ENCODE data around the gene CHSY1. TPM values are rescaled to one million over a fixed set of nuclear protein-coding genes. Genes with fewer than 3 reads are reported as not detected.

CHSY1 gene
- total and polyA plus RNA-seq, 2 of the 4 experiments (the other 2 are of a cell fraction) = 40.9 to 53.2 TPM

DNA sequence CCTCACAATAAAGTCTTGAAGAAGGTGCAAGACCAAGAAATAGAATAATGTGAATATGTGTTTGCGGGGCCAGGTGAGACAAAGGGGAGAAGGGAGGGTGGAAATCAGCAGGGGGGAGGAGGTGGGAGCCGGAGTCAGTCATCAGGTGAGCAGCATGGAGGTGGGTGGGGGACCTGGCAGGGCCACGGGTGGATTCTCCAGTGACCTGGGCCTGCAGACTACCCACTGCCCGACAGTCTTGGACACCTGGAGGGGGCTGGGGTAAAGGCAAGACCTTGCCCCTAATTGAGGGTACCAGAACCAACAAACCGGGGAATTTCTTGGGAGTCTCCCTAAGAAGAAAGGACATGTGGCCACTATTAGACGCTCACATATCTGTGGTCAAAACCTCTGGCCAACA, 95.8 kb downstream of the CHSY1 start:
- H3K9me3 ChIP-seq (ENCODE audit: control insufficient read depth, insufficient read depth, low read length) = no peaks in the 10 kb centered on the region
- no TSS peak for BruUV-seq (replicated peaks)
- dilution Hi-C loops (cut with HindIII; ENCODE audit: low sequenced_read_pairs, unreplicated experiment) = no loop called here
- ChIA-PET POLR2A (ENCODE audit: unreplicated experiment) (no interaction called here), CTCF (interaction anchor here (0.6 kb wide), 1 partner anchor 33 kb away, joined by 4 read pairs; no protein-coding TSS in a partner anchor)
- H4K5ac ChIP-seq (ENCODE audit: low read depth, low read length) = no peak overlapping the region
- H3K4me3 ChIP-seq (ENCODE audit: insufficient read depth, low read depth, low read length) = no peak overlapping the region
- no peak overlapping the region for H4K91ac ChIP-seq (ENCODE audit: insufficient read depth, low read depth, low read length)
- no peak overlapping the region for H3K27ac ChIP-seq (ENCODE audit: insufficient read depth, low read length)
- H3K9me1 ChIP-seq (ENCODE audit: insufficient read depth, low read length) = peaks cover 13% of the 10 kb centered on the region; the same call in 1 of the 2 replicates
- H2AFZ ChIP-seq (replicated peaks; ENCODE audit: low read length, poor library complexity) = no peak overlapping the region
- H3K4me1 ChIP-seq (ENCODE audit: control insufficient read depth, insufficient read depth, low read length) = peaks cover 5% of the 10 kb centered on the region
- no peak overlapping the region for H3K14ac ChIP-seq (replicated peaks; ENCODE audit: low read depth, low read length)
- in situ Hi-C loops (cut with MboI; ENCODE audit: low sequenced_read_pairs) = no loop called here
- H2BK20ac ChIP-seq (ENCODE audit: low read depth, low read length) = no peak overlapping the region
- H3K56ac ChIP-seq (ENCODE audit: extremely low read depth, insufficient read depth, low read length) = no peak overlapping the region
- H3K79me1 ChIP-seq (ENCODE audit: low read depth in 1 of 2, low read length in 2 of 2) = no peaks in the 10 kb centered on the region
- no peak overlapping the region for H2BK120ac ChIP-seq (ENCODE audit: low read depth, low read length)
- H2AK9ac ChIP-seq (replicated peaks; ENCODE audit: low read depth, low read length, poor library complexity) = no peak overlapping the region
- no peaks in the 10 kb centered on the region for H3K36me3 ChIP-seq (ENCODE audit: control insufficient read depth, insufficient read depth, low read length)
- H4K8ac ChIP-seq (ENCODE audit: low read depth in 2 of 2, low read length in 2 of 2) = no peak overlapping the region
- 95% methylated on average over 4 of the region's 6 CpGs; no CpG with 5 or more reads in 1 of the 2 experiments for WGBS, 2 experiments (ENCODE audit: extremely low coverage in 2 of 2, insufficient read length in 1 of 2)
- H3K4ac ChIP-seq (ENCODE audit: low read depth, low read length) = no peak overlapping the region
- H2AK5ac ChIP-seq (ENCODE audit: low read depth, low read length) = no peak overlapping the region; the same call in 1 of the 2 replicates
- H3K27me3 ChIP-seq (ENCODE audit: control insufficient read depth, insufficient read depth, low read length) = no peaks in the 10 kb centered on the region
- H2BK5ac ChIP-seq (ENCODE audit: low read depth, low read length, poor library complexity, severe bottlenecking) = no peak overlapping the region
- intact Hi-C loops (cut with micrococcal nuclease) = no loop called here
- no peak for ATAC-seq (ENCODE audit: low read depth)
- no peak overlapping the region for H3K9ac ChIP-seq (ENCODE audit: low read depth, low read length)
- no peaks in the 10 kb centered on the region for H4K20me1 ChIP-seq (ENCODE audit: insufficient read depth, low read length)
- H3K23ac ChIP-seq (ENCODE audit: low read depth, low read length) = no peak overlapping the region
- H3K18ac ChIP-seq (ENCODE audit: low read depth, low read length) = no peak overlapping the region
- no peak overlapping the region for H3K4me2 ChIP-seq (ENCODE audit: low read depth, low read length)
- no peak overlapping the region for H2BK15ac ChIP-seq (ENCODE audit: low read depth, low read length)
- no peak for DNase-seq
- TF ChIP-seq, protein P1, sequence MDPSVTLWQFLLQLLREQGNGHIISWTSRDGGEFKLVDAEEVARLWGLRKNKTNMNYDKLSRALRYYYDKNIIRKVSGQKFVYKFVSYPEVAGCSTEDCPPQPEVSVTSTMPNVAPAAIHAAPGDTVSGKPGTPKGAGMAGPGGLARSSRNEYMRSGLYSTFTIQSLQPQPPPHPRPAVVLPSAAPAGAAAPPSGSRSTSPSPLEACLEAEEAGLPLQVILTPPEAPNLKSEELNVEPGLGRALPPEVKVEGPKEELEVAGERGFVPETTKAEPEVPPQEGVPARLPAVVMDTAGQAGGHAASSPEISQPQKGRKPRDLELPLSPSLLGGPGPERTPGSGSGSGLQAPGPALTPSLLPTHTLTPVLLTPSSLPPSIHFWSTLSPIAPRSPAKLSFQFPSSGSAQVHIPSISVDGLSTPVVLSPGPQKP (IDR thresholded peaks at IDR 0.05; ENCODE audit: borderline replicate concordance, low read depth, low read length) = no peak
- TF ChIP-seq MAFK (IDR thresholded peaks at IDR 0.05; ENCODE audit: low read depth, low read length) (no peak), RAD21 (IDR thresholded peaks at IDR 0.05; ENCODE audit: low read length) (no peak), FOS (IDR thresholded peaks at IDR 0.05; ENCODE audit: low read depth, low read length) (no peak), RCOR1 (IDR thresholded peaks at IDR 0.05; ENCODE audit: insufficient replicate concordance, low read length) (no peak), MAZ (IDR thresholded peaks at IDR 0.05; ENCODE audit: borderline replicate concordance, low read depth, low read length) (no peak), POLR2A (IDR thresholded peaks at IDR 0.05; ENCODE audit: low read depth, low read length) (no peak), CHD1 (IDR thresholded peaks at IDR 0.05; ENCODE audit: low read depth, low read length) (no peak), BHLHE40 (IDR thresholded peaks at IDR 0.05; ENCODE audit: low read depth, low read length) (no peak), MXI1 (IDR thresholded peaks at IDR 0.05; ENCODE audit: borderline replicate concordance, low read depth, low read length) (no peak), SMC3 (IDR thresholded peaks at IDR 0.05; ENCODE audit: low read depth, low read length) (no peak), NFE2L2 (IDR thresholded peaks at IDR 0.05; ENCODE audit: low read depth, low read length) (no peak), CEBPB (IDR thresholded peaks at IDR 0.05; ENCODE audit: low read depth, low read length) (no peak), RFX5 (IDR thresholded peaks at IDR 0.05; ENCODE audit: low read depth, low read length) (no peak)
- TF ChIP-seq, protein P2, sequence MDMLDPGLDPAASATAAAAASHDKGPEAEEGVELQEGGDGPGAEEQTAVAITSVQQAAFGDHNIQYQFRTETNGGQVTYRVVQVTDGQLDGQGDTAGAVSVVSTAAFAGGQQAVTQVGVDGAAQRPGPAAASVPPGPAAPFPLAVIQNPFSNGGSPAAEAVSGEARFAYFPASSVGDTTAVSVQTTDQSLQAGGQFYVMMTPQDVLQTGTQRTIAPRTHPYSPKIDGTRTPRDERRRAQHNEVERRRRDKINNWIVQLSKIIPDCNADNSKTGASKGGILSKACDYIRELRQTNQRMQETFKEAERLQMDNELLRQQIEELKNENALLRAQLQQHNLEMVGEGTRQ (IDR thresholded peaks at IDR 0.05; ENCODE audit: low read depth, low read length) = no peak
- TF ChIP-seq, protein P3, sequence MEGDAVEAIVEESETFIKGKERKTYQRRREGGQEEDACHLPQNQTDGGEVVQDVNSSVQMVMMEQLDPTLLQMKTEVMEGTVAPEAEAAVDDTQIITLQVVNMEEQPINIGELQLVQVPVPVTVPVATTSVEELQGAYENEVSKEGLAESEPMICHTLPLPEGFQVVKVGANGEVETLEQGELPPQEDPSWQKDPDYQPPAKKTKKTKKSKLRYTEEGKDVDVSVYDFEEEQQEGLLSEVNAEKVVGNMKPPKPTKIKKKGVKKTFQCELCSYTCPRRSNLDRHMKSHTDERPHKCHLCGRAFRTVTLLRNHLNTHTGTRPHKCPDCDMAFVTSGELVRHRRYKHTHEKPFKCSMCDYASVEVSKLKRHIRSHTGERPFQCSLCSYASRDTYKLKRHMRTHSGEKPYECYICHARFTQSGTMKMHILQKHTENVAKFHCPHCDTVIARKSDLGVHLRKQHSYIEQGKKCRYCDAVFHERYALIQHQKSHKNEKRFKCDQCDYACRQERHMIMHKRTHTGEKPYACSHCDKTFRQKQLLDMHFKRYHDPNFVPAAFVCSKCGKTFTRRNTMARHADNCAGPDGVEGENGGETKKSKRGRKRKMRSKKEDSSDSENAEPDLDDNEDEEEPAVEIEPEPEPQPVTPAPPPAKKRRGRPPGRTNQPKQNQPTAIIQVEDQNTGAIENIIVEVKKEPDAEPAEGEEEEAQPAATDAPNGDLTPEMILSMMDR (conservative IDR thresholded peaks at IDR 0.05; ENCODE audit: low read depth, low read length) = no peak
